K562 (cell line): ENCODE data around the gene GTF2A1L. TPM values are rescaled to one million over a fixed set of nuclear protein-coding genes. Genes with fewer than 3 reads are reported as not detected.

Source experiments
- ARID1B ChIP-seq: fragments of 450-650 bp; IDR thresholded peaks from 2 replicates; pipeline ENCODE4 v1.6.1; 2016; ENCODE audit warnings: antibody characterized with exemption, mild to moderate bottlenecking, inconsistent platforms
- CREB1 ChIP-seq, 2 experiments: sonication (generic) in 1 of 2; formaldehyde crosslinking in 1 of 2; IDR thresholded peaks; 2 replicates each; pipeline versions ENCODE4 v1.6.1 to v1.8.0; 2012 to 2022; ENCODE audit warnings: inconsistent platforms in 1 of 2, mild to moderate bottlenecking in 1 of 2, missing genetic modification reagents in 1 of 2, moderate library complexity in 1 of 2
- EP300 ChIP-seq: IDR thresholded peaks from 2 replicates; pipeline ENCODE4 v1.6.1; 2012; ENCODE audit warnings: low read length, improper control_type of control experiment
- GATA2 ChIP-seq: sonication (generic); formaldehyde crosslinking; IDR thresholded peaks from 2 replicates; pipeline ENCODE4 v1.4.0; 2020; ENCODE audit warnings: mild to moderate bottlenecking, missing genetic modification reagents
- HDAC3 ChIP-seq: fragments of 450-650 bp; IDR thresholded peaks from 2 replicates; pipeline ENCODE4 v1.6.1; 2018; ENCODE audit warnings: borderline replicate concordance, mild to moderate bottlenecking, moderate library complexity; ENCODE audit not compliant: partially characterized antibody
- HDGF ChIP-seq: fragments of 450-650 bp; IDR thresholded peaks from 2 replicates; pipeline ENCODE4 v1.6.1; 2016
- KDM1A ChIP-seq, 2 experiments: fragments of 450-650 bp; IDR thresholded peaks; 2 replicates each; pipeline ENCODE4 v1.6.1; 2016; ENCODE audit warnings: mild to moderate bottlenecking in 2 of 2
- KLF16 ChIP-seq: IDR thresholded peaks from 2 replicates; pipeline ENCODE4 v1.6.1; 2016; ENCODE audit warnings: antibody characterized with exemption
- MBD1 ChIP-seq: fragments of 250-450 bp; sonication (Bioruptor Pico); IDR thresholded peaks from 2 replicates; pipeline ENCODE4 v1.8.0; 2022; ENCODE audit warnings: inconsistent platforms
- PML ChIP-seq: IDR thresholded peaks from 2 replicates; pipeline ENCODE4 v1.6.1; 2012; ENCODE audit warnings: low read length, inconsistent platforms
- POLR3G ChIP-seq: IDR thresholded peaks from 2 replicates; pipeline ENCODE4 v1.6.1; 2011; ENCODE audit not compliant: insufficient read length, insufficient replicate concordance; ENCODE audit errors: extremely low read depth
- RCOR1 ChIP-seq, 2 experiments: IDR thresholded peaks; 2 replicates each; pipeline ENCODE4 v1.6.1; 2012; ENCODE audit warnings: low read depth in 2 of 2, low read length in 2 of 2, borderline replicate concordance in 1 of 2, improper control_type of control experiment in 1 of 2
- SPI1 ChIP-seq: IDR thresholded peaks from 2 replicates; pipeline ENCODE4 v1.6.1; 2011; ENCODE audit warnings: low read depth, low read length, control low read depth, borderline replicate concordance
- TAL1 ChIP-seq: fragments of 450-650 bp; IDR thresholded peaks from 2 replicates; pipeline ENCODE4 v1.6.1; 2016; ENCODE audit warnings: mild to moderate bottlenecking
- TEAD4 ChIP-seq, 2 experiments: sonication (generic) in 1 of 2; formaldehyde crosslinking in 1 of 2; IDR thresholded peaks; 2 replicates each; pipeline versions ENCODE4 v1.6.1 to v1.8.0; 2012 to 2022; ENCODE audit warnings: borderline replicate concordance in 1 of 2, inconsistent platforms in 1 of 2, low read length in 1 of 2, mild to moderate bottlenecking in 1 of 2, missing genetic modification reagents in 1 of 2
- TGIF2 ChIP-seq: sonication (generic); formaldehyde crosslinking; IDR thresholded peaks from 2 replicates; pipeline ENCODE4 v1.8.1; 2022; ENCODE audit warnings: mild to moderate bottlenecking, missing genetic modification reagents, moderate library complexity
- UBTF ChIP-seq, 2 experiments: IDR thresholded peaks; 2 replicates each; pipeline ENCODE4 v1.6.1; 2012; ENCODE audit warnings: improper control_type of control experiment in 2 of 2, low read depth in 2 of 2, low read length in 2 of 2, borderline replicate concordance in 1 of 2
- ZFP30 ChIP-seq: fragments of 250-450 bp; sonication (Bioruptor Pico); IDR thresholded peaks from 2 replicates; pipeline ENCODE4 v1.8.0; 2022; ENCODE audit warnings: moderate library complexity, mild to moderate bottlenecking, inconsistent platforms, borderline replicate concordance
- ZNF239 ChIP-seq: fragments of 250-450 bp; sonication (Bioruptor Pico); IDR thresholded peaks from 2 replicates; pipeline ENCODE4 v1.4.0; 2020; ENCODE audit warnings: mild to moderate bottlenecking
- ZNF77 ChIP-seq: fragments of 250-450 bp; sonication (Bioruptor Pico); IDR thresholded peaks from 2 replicates; pipeline ENCODE4 v1.5.0; 2020
- polyA plus RNA-seq, 8 experiments: library from polyadenylated mRNA; depleted of rRNA in 4 of 8; stranded (reverse) in 5 of 8; unstranded in 3 of 8; fragments of >200 nt; fragmentation: Nextera tagmentation in 2 of 8; fragmentation: Illumina TruSeq in 1 of 8; extraction: Ambion mirVana in 2 of 8; extraction: Trizol in 1 of 8; gene quantifications; 2 replicates each; pipeline versions ENCODE4 v1.2.1 to v1.2.3, GENCODE V29; 2011 to 2014; ENCODE audit warnings: inconsistent platforms in 1 of 8, missing spikeins in 1 of 8
- total RNA-seq, 7 experiments: library from RNA; depleted of rRNA in 6 of 7; stranded (reverse); fragments of >200 nt in 6 of 7; fragmentation: Illumina TruSeq in 2 of 7; extraction: Trizol in 2 of 7; gene quantifications; 2 replicates each; pipeline versions ENCODE4 v1.2.1 to v1.2.3, GENCODE V29; 2011 to 2021; ENCODE audit warnings: low replicate concordance in 1 of 7
- TF ChIP-seq, protein P1 (sequence below): fragments of 450-650 bp; formaldehyde crosslinking; IDR thresholded peaks from 2 replicates; pipeline ENCODE4 v1.4.0; 2022; ENCODE audit warnings: missing genetic modification characterization

Gene GTF2A1L
- total and polyA plus RNA-seq, 9 of the 15 experiments (the other 6 are each of a cell fraction or from before 2014, with no cell fraction given): 0.05 to 0.35 (median 0.12) TPM; not detected in 5

DNA sequence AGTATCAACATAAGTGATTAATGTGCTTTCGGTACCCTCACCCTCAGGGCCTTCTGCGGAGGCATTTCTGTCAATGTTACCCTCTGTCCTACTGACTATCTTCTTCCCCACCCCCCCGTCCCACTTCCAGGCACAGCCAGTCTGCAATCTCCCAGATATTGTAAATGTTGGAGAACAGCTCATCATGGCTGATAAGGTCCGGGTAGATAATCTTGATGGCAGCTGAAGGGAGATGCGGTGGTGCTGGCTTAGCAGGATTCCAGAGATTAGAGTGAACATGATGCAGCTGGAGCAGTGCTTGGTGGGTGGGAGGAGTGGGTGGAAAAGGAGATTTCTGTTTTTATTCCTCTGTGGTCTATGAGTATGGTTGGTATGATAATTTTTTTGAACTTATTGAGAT lies 15.5 kb downstream of the GTF2A1L start (continued):
- no peak for TF ChIP-seq UBTF (IDR thresholded peaks at IDR 0.05; ENCODE audit: borderline replicate concordance in 1 of 2, low read depth in 2 of 2, low read length in 2 of 2)
- TF ChIP-seq EP300: peak; percentile 23; the same call in 1 of the 2 replicates
- no peak for TF ChIP-seq ZFP30 (CRISPR knock-in tag)
- TF ChIP-seq KLF16: peak; percentile 73
- peak; percentile 90 for TF ChIP-seq TEAD4 (IDR thresholded peaks at IDR 0.05; ENCODE audit: low read length)
- TF ChIP-seq TEAD4 (CRISPR knock-in tag; IDR thresholded peaks at IDR 0.05; ENCODE audit: borderline replicate concordance): no peak
- TF ChIP-seq, protein P1, sequence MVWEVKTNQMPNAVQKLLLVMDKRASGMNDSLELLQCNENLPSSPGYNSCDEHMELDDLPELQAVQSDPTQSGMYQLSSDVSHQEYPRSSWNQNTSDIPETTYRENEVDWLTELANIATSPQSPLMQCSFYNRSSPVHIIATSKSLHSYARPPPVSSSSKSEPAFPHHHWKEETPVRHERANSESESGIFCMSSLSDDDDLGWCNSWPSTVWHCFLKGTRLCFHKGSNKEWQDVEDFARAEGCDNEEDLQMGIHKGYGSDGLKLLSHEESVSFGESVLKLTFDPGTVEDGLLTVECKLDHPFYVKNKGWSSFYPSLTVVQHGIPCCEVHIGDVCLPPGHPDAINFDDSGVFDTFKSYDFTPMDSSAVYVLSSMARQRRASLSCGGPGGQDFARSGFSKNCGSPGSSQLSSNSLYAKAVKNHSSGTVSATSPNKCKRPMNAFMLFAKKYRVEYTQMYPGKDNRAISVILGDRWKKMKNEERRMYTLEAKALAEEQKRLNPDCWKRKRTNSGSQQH (CRISPR knock-in tag): no peak
- peak; percentile 41 for TF ChIP-seq ARID1B
- no peak for TF ChIP-seq ZNF77 (CRISPR knock-in tag)
- TF ChIP-seq POLR3G: no peak
- TF ChIP-seq TGIF2 (CRISPR knock-in tag): no peak
- TF ChIP-seq ZNF239 (CRISPR knock-in tag): no peak
- peak; percentile 32 to 39; a peak in 1 of 4 replicates for TF ChIP-seq KDM1A (IDR thresholded peaks at IDR 0.05)
- TF ChIP-seq HDGF: no peak
- peak in 1 of 2 experiments; percentile 70; a peak in 2 of 4 replicates for TF ChIP-seq RCOR1 (IDR thresholded peaks at IDR 0.05; ENCODE audit: borderline replicate concordance in 1 of 2, low read depth in 2 of 2, low read length in 2 of 2)
- TF ChIP-seq CREB1 (IDR thresholded peaks at IDR 0.05): no peak
- TF ChIP-seq CREB1 (CRISPR knock-in tag; IDR thresholded peaks at IDR 0.05): no peak
- no peak for TF ChIP-seq HDAC3
- TF ChIP-seq GATA2 (CRISPR knock-in tag): no peak
- TF ChIP-seq MBD1 (CRISPR knock-in tag): no peak
- no peak for TF ChIP-seq SPI1
- peak; percentile 65; the same call in 1 of the 2 replicates for TF ChIP-seq PML
- peak; percentile 57 for TF ChIP-seq TAL1
